ENCODE results near the gene CD8B. TPM values are rescaled to one million over a fixed set of nuclear protein-coding genes. Genes with fewer than 3 reads are reported as not detected.

The CD8B gene
- total and polyA plus RNA-seq, 2 of the 13 experiments (the other 11 are each of a cell fraction or from before 2014, with no cell fraction given), result 0.04 TPM; not detected in 1

GRCh38 chr2:86821306-86821705 lies 40.4 kb downstream of the CD8B start (continued):
- TF ChIP-seq HNF1B (CRISPR knock-in tag; IDR thresholded peaks at IDR 0.05) (no peak), ZNF432 (CRISPR knock-in tag; IDR thresholded peaks at IDR 0.05; ENCODE audit: borderline replicate concordance) (no peak), SRSF1 (optimal IDR thresholded peaks at IDR 0.05; ENCODE audit: low read depth, low read length) (no peak), FOSL1 (CRISPR knock-in tag; IDR thresholded peaks at IDR 0.05; ENCODE audit: borderline replicate concordance) (no peak), CENPBD1 (CRISPR knock-in tag; IDR thresholded peaks at IDR 0.05; ENCODE audit: borderline replicate concordance, low read depth) (no peak)

GRCh38 chr2:86818957-86819356 lies 42.7 kb downstream of the CD8B start:
- no peaks in the 10 kb centered on the region for H3K79me2 ChIP-seq (ENCODE audit: insufficient read depth, low read length)
- no peaks in the 10 kb centered on the region for H4K20me1 ChIP-seq (ENCODE audit: insufficient read depth, low read length)
- DNase-seq (ENCODE audit: low spot score) (no peak), ATAC-seq (no peak), FAIRE-seq (no peak)
- H3K9me3 ChIP-seq (ENCODE audit: low read length), result peaks cover 14% of the 10 kb centered on the region
- 12% methylated on average over 2 of the region's 2 CpGs for whole genome bisulfite sequencing (ENCODE audit: low lambda C conversion rate)
- H3K27ac ChIP-seq (ENCODE audit: extremely low read length, insufficient read depth, low read length), result no peak overlapping the region
- no peak overlapping the region for H3K9ac ChIP-seq (ENCODE audit: insufficient read depth, low read depth, low read length)
- H3K36me3 ChIP-seq (replicated peaks in 1 of 2; ENCODE audit: control insufficient read depth in 1 of 2, insufficient read depth in 2 of 2, low read length in 2 of 2), result no peaks in the 10 kb centered on the region
- no peak overlapping the region for H3K4me3 ChIP-seq (replicated peaks in 1 of 3; ENCODE audit: insufficient read depth in 1 of 3, low read depth in 2 of 3, low read length in 3 of 3)
- intact Hi-C loops (cut with micrococcal nuclease; ENCODE audit: unreplicated experiment) (no loop called here), in situ Hi-C loops (cut with HindIII; ENCODE audit: extremely low pct_ligation_motif_present, low pct_unique_long_range_greater_than_20kb) (loop anchor here (25.0 kb wide), 1 partner anchor 118 kb away; the partner anchor contains the start of gene RGPD1)
- BruUV-seq (replicated peaks), result no TSS peak
- ChIA-PET POLR2A (no interaction called here), CTCF (ENCODE audit: low intra/inter-chr PET ratio, low total read pairs) (no interaction called here)
- H3K27me3 ChIP-seq (ENCODE audit: control insufficient read depth in 1 of 2, insufficient read depth in 2 of 2, low read length in 2 of 2), result peaks cover 0 to 5% of the 10 kb centered on the region in 2 experiments; a peak in 2 of 5 replicates
- H2AFZ ChIP-seq (ENCODE audit: low read length), result no peak overlapping the region
- H3K4me1 ChIP-seq (ENCODE audit: insufficient read depth, low read length), result peaks cover 8% of the 10 kb centered on the region
- H3K4me2 ChIP-seq (ENCODE audit: low read depth, low read length), result no peak overlapping the region
- no peak for TF ChIP-seq SNRNP70 (IDR thresholded peaks at IDR 0.05; ENCODE audit: low read depth, low read length)
- TF ChIP-seq THYN1 (CRISPR knock-in tag; IDR thresholded peaks at IDR 0.05; ENCODE audit: borderline replicate concordance, low read depth), result no peak
- no peak for TF ChIP-seq MED13 (CRISPR knock-in tag; IDR thresholded peaks at IDR 0.05)
- no peak for TF ChIP-seq IRF1 (CRISPR knock-in tag; IDR thresholded peaks at IDR 0.05; ENCODE audit: low read depth)
- TF ChIP-seq BCLAF1 (IDR thresholded peaks at IDR 0.05), result no peak
- TF ChIP-seq GPBP1L1 (CRISPR knock-in tag; IDR thresholded peaks at IDR 0.05), result no peak
- TF ChIP-seq NFIC (IDR thresholded peaks at IDR 0.05; ENCODE audit: low read length), result no peak
- no peak for TF ChIP-seq NCOR1 (IDR thresholded peaks at IDR 0.05; ENCODE audit: borderline replicate concordance, low read length)
